Endodermal cell (in vitro differentiated cells): ENCODE data around the gene MICAL3. TPM values are rescaled to one million over a fixed set of nuclear protein-coding genes. Genes with fewer than 3 reads are reported as not detected.

Experiments
- DNase-seq: peaks from one replicate; pipeline ENCODE4 v3.0.0-alpha.2; 2017
- H3K27ac ChIP-seq: 2 replicates; pipeline ENCODE4 v1.5.1; 2013; ENCODE audit warnings: mild to moderate bottlenecking, low read depth, low read length, moderate library complexity
- H3K27me3 ChIP-seq: 2 replicates; pipeline ENCODE4 v1.6.1; 2013; ENCODE audit warnings: mild to moderate bottlenecking, low read length, moderate library complexity; ENCODE audit not compliant: insufficient read depth, control insufficient read depth, poor library complexity, severe bottlenecking
- H3K36me3 ChIP-seq: 2 replicates; pipeline ENCODE4 v1.7.0; 2013; ENCODE audit warnings: mild to moderate bottlenecking, low read length, moderate library complexity; ENCODE audit not compliant: control insufficient read depth, insufficient read depth
- H3K4me1 ChIP-seq: one replicate; pipeline ENCODE4 v1.7.0; 2013; ENCODE audit warnings: low read length; ENCODE audit not compliant: control insufficient read depth, insufficient read depth
- H3K4me3 ChIP-seq: 2 replicates; pipeline ENCODE4 v1.5.1; 2013; ENCODE audit warnings: mild to moderate bottlenecking, low read length, moderate library complexity
- H3K9ac ChIP-seq: 2 replicates; pipeline ENCODE4 v1.6.1; 2013; ENCODE audit warnings: mild to moderate bottlenecking, low read length, moderate library complexity; ENCODE audit not compliant: poor library complexity, severe bottlenecking; ENCODE audit errors: extremely low read depth
- H3K9me3 ChIP-seq: 2 replicates; pipeline ENCODE4 v1.6.1; 2013; ENCODE audit warnings: mild to moderate bottlenecking, low read length, moderate library complexity; ENCODE audit not compliant: control insufficient read depth
- H3K27ac Mint-ChIP-seq: 2 replicates; pipeline ENCODE4 v1.8.0; 2020; ENCODE audit warnings: mixed read lengths
- H3K27me3 Mint-ChIP-seq: 2 replicates; pipeline ENCODE4 v1.8.0; 2021; ENCODE audit warnings: mild to moderate bottlenecking, mixed read lengths; ENCODE audit not compliant: insufficient read depth
- H3K36me3 Mint-ChIP-seq: 2 replicates; pipeline ENCODE4 v1.8.0; 2020; ENCODE audit warnings: low read depth, mixed read lengths
- H3K4me1 Mint-ChIP-seq: 2 replicates; pipeline ENCODE4 v1.8.0; 2020; ENCODE audit warnings: mixed read lengths
- H3K4me3 Mint-ChIP-seq: 2 replicates; pipeline ENCODE4 v1.8.0; 2020; ENCODE audit warnings: mild to moderate bottlenecking, moderate library complexity, mixed read lengths
- H3K9me3 Mint-ChIP-seq: 2 replicates; pipeline ENCODE4 v1.8.0; 2020; ENCODE audit warnings: mild to moderate bottlenecking, mixed read lengths
- CTCF ChIP-seq: fragments of 200-600 bp; sonication (generic); conservative IDR thresholded peaks from 2 replicates; pipeline ENCODE4 v1.5.0; 2021; ENCODE audit warnings: antibody characterized with exemption, mild to moderate bottlenecking
- WGBS, 2 experiments: methylation state at CpG; one replicate each; pipeline versions ENCODE4 v1.1.5 to v1.1.7; 2013; ENCODE audit warnings: missing lambda C conversion rate in 2 of 2, mixed read lengths in 1 of 2; ENCODE audit not compliant: insufficient coverage in 1 of 2, insufficient read length in 1 of 2; 5-methylcytosine and 5-hydroxymethylcytosine counted together
- total RNA-seq, 2 donors: library from RNA; stranded (reverse); fragmentation: NEBNext Ultra II Directional in 1 of 2; extraction: Animal tissue kit (Norgen Biotek cat#: 25700) in 1 of 2; gene quantifications; 2 replicates in 1 of 2; 3 replicates in 1 of 2; pipeline ENCODE4 v1.2.1, GENCODE V29; 2021

MICAL3 gene
- total RNA-seq, 2 donors from 2014 or later = 42.8 to 48.1 TPM

- H3K4me1 ChIP-seq = no peaks in the 10 kb centered on the region
- no peak for TF ChIP-seq CTCF
- peaks cover 23% of the 10 kb centered on the region for H3K36me3 ChIP-seq
- H3K36me3 Mint-ChIP-seq = peaks cover 43% of the 10 kb centered on the region
- no peak overlapping the region for H3K4me3 Mint-ChIP-seq
- WGBS, 2 experiments = 94 to 97% methylated on average over 3 to 7 of the region's 7 CpGs
- H3K9me3 Mint-ChIP-seq = no peaks in the 10 kb centered on the region
- H3K4me1 Mint-ChIP-seq = no peaks in the 10 kb centered on the region
- H3K9ac ChIP-seq = no peak overlapping the region
- no peak overlapping the region for H3K27ac Mint-ChIP-seq
- no peak for DNase-seq
- H3K9me3 ChIP-seq = no peaks in the 10 kb centered on the region
- no peak overlapping the region for H3K27ac ChIP-seq
- no peak overlapping the region for H3K4me3 ChIP-seq
- H3K27me3 ChIP-seq = no peaks in the 10 kb centered on the region
- no peaks in the 10 kb centered on the region for H3K27me3 Mint-ChIP-seq
These were observed 151.9 kb downstream of the MICAL3 start for GRCh38 chr22:17872471-17872870.

GRCh38 chr22:17871726-17872458 is 152.5 kb downstream of the MICAL3 start:
- Mint-ChIP-seq H3K4me3 (no peak overlapping the region), H3K36me3 (peaks cover 43% of the 10 kb centered on the region), H3K9me3 (no peaks in the 10 kb centered on the region), H3K4me1 (no peaks in the 10 kb centered on the region), H3K27me3 (no peaks in the 10 kb centered on the region), H3K27ac (no peak overlapping the region)
- no peak overlapping the region for H3K27ac ChIP-seq
- H3K27me3 ChIP-seq = no peaks in the 10 kb centered on the region
- H3K4me3 ChIP-seq = no peak overlapping the region
- H3K4me1 ChIP-seq = no peaks in the 10 kb centered on the region
- H3K9ac ChIP-seq = no peak overlapping the region
- DNase-seq = no peak
- WGBS, 2 experiments = 96 to 97% methylated on average over 31 to 32 of the region's 32 CpGs
- H3K9me3 ChIP-seq = no peaks in the 10 kb centered on the region
- no peak for TF ChIP-seq CTCF
- H3K36me3 ChIP-seq = peaks cover 23% of the 10 kb centered on the region

GRCh38 chr22:17870407-17870806 is 154.0 kb downstream of the MICAL3 start:
- no peak overlapping the region for H3K9ac ChIP-seq
- H3K9me3 Mint-ChIP-seq = no peaks in the 10 kb centered on the region
- no peaks in the 10 kb centered on the region for H3K27me3 ChIP-seq
- no peak for TF ChIP-seq CTCF
- no peak overlapping the region for H3K27ac ChIP-seq
- no peak overlapping the region for H3K4me3 ChIP-seq
- no peaks in the 10 kb centered on the region for H3K4me1 Mint-ChIP-seq
- peaks cover 43% of the 10 kb centered on the region for H3K36me3 Mint-ChIP-seq
- H3K27ac Mint-ChIP-seq = no peak overlapping the region
- H3K4me3 Mint-ChIP-seq = no peak overlapping the region
- no peaks in the 10 kb centered on the region for H3K9me3 ChIP-seq
- H3K4me1 ChIP-seq = no peaks in the 10 kb centered on the region
- DNase-seq = no peak
- no peaks in the 10 kb centered on the region for H3K27me3 Mint-ChIP-seq
- H3K36me3 ChIP-seq = peaks cover 28% of the 10 kb centered on the region
- 91 to 92% methylated on average over 4 to 8 of the region's 8 CpGs for WGBS, 2 experiments
